Activated CD8-positive, alpha-beta memory T cell treated with anti-CD3 and anti-CD28 coated beads, Interleukin-2, amount 50 U/mL, for 48 hours (primary cell): ENCODE results near the gene RNMT.
"Not testable (repeated sequence)": the region's sequence is repeated elsewhere in the genome, so short reads cannot be mapped to it uniquely, and the experiment has no call there.

Experiments
- DNase-seq: peaks from one replicate; pipeline ENCODE4 v3.0.0-alpha.2; 2020

The RNMT gene

DNA sequence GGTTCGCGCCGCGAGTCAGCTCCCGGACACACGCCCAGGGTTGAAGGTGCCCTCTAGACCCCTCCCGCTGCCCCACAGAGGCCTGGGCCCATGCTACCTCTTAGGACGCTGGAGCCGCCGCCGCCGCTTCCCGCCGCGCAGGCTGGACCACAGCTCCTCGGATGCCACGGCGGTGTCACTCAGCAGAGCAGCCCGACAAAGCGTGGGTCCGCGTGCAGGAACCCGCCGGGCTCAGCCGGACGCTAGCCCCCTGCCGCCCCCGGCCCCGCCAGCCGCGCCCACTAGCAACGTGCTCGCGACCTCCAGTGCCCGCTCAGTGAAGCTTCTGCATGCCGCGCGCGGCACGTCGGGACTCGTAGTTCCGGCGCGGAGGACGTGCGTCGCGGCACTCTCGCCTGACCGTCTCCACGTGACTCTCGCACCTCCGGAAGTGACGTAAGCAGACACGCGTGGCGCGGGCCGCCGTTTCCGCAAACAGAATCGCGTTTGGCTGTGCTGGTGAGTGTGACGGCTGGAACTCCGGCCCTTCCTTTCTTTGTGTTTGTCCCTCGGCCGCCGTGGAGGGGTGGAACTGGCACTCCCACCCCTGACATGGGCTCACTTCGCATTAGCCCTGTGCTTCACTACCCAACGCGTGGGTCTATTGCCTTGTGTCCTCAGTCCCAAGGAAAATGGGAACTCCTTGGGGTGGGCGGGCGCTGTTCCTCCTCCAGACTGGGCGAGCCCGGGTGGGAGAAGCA lies at the start of gene RNMT, which contains the start of gene FAM210A:
Gene RNMT (plus strand): TSS at position 442 of the 740 bp plus-strand sequence. CDS start 4,845 bp downstream, outside the sequence.
Gene FAM210A (minus strand): TSS at position 327 of the 740 bp plus-strand sequence. CDS start 44,481 bp downstream, outside the sequence.
- peak; percentile 97 for DNase-seq

DNA sequence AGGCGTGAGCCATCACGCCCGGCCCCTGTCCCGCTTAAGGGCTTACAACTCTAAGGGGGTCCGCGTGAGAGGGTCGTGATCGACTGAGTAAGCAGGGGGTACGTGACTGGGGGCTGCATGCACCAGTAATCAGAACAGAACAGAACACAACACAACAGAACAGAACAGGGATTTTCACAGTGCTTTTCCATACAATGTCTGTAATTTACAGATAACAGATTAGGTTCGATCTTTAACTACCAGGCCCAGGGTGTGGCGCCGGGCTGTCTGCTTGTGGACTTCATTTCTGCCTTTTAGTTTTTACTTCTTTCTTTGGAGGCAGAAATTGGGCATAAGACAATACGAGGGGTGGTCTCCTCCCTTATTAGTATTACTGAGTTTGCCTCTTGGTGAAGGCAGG lies 49.1 kb upstream of the RNMT start:
- DNase-seq, result not testable (repeated sequence)

DNA sequence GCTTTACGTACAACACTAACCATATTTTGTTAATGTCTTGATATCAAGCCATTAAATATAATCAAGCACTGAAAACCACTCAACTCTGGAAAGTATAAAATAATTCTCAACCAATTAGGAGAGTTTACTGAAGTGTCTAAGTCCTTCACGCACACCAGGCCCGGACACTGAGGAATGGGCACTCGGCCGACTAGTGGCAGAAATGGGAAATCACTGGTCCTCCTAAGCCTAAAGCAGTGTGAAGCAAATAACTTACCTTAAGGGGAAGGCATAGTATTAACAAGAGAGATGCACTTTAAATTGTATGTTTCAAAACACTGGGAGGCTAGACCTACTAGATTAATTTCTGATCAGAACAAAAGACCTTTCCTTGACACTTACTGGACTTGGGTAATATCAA lies 45.9 kb upstream of the RNMT start:
- no peak for DNase-seq

DNA sequence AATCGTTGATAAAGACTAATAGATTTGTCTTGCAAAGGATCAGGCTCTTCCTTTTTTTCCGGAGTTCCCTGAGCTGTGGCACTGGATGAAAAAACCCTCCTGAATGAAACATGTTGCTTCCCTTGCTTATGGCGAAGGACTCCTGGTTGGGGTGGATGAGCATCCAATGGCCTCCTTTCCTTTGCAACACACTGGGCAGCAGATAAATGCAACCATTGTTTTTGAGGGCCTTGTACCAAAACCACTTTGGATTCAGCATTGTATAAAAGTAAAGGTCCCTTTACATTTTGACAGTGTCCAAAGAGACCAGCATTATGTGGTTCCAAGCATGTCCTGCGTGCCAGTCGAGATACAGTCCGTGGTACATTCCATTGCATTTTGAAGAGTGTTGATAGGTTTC lies 44.8 kb upstream of the RNMT start:
- no peak for DNase-seq

DNA sequence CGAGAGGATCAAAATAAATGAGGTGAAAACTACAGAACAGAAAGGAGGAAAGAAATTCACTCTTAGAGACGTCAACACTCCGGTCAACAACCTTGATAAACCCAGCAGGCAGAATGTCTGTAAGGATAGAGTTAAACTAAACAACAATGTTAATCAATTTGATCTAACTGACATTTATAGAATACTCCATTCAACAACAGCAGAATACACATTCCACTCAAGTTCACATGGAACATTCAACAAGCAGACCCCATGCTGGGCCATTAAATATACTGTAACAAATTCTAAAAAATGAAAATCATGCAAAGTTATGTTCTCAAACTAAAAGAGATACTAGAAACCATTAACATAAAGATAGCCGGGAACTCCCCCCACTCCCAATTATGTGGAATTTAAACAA lies 41.9 kb upstream of the RNMT start:
- no peak for DNase-seq

DNA sequence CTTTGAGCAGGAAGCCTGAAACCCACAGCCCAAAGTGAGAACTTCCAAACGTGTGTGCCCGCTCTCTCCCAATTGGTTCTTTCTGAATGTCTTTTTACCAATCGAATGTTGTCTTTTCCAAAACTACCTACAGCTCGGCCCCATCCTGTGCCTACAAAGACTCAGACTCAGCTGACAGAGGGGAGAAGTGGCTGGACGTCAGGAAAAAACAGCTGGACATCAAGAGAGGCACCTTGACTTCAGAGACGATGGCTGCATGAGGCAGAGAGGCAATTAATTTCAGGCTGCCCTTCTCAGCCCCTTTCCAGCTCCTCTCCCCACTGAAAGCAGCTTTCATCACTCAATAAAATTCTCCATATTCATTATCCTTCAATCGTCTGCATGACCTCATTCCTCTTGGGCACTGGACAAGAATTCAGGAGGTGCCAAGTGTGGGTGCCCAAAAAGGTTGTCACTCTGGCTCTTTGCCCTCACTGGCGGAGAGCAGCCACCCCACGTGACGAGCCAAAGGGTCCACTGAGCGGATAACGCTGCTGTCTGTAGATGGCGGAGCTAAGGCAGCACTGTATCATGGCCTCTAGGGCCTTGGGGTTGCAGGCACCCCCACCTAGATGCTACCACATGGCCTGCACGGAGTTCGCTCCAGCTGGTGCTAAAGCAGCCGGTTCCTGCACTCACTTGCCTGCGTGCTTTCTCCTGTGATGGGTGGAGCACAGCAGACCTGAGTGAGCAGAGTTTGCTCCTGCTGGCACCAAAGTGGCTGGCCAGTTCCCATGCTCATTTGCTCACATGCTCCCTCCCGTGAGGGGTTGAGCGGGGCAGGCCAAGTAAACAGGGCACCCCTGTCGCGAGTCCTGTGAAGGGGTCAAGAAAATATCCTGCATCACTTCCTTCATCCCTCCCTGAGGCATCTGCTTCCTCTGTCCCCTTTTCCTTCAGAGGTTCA lies 38.0 kb upstream of the RNMT start:
- no peak for DNase-seq

DNA sequence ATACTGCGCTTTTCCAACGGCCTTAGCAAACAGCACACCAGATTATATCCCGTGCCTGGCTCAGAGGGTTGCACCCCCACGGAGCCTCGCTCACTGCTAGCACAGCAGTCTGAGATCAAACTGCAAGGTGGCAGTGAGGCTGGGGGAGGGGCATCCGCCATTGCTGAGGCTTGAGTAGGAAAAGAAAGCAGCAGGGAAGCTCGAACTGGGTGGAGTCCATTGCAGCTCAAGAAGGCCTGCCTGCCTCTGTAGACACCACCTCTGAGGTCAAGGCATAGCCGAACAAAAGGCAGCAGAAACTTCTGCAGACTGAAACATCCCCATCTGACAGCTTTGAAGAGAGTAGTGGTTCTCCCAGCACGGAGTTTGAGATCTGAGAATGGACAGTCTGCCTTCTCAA lies 36.4 kb upstream of the RNMT start:
- DNase-seq, result not testable (repeated sequence)

DNA sequence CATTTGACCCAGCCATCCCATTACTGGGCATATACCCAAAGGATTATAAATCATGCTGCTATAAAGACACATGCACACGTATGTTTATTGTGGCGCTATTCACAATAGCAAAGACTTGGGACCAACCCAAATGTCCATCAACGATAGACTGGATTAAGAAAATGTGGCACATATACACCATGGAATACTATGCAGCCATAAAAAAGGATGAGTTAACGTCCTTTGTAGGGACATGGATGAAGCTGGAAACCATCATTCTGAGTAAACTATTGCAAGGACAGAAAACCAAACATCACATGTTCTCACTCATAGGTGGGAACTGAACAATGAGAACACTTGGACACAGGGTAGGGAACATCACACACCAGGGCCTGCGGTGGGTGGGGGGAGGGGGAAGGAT lies 31.1 kb upstream of the RNMT start:
- DNase-seq, result not testable (repeated sequence)

DNA sequence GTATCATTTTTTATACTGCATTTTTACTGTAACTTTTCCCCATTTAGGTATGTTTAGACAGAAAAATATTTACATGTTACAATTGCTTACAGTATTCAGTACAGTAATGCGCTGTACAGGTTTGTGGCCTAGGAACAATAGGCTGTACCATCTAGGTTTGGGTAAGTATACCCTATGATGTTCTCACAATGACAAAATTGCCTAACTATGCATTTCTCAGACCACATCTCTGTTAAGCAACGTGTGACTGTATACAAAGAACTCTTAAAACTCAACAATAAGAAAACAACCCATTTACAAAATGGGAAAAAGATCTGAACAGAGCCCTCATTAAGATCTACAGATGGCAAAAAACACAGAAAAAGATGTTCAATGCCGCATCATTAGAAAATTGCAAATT lies 29.5 kb upstream of the RNMT start:
- DNase-seq, result no peak

DNA sequence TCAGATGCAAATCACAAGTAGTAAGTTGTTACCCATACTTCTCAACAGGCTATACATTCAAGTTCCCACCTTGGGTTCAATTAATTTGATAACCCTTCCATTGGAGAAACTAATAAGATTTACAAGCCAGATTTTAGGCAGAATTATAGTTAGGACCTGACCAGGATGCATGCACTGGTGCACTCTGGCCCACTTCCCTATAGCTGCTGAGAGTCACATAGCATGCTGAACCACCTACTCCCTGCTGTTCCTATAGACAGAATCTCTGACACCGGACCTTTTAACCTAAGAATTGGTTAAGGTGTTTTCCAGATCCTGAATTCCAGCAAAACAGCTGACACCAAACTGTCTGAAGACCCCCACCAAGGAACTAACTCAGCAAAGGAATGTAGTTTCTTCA lies 26.3 kb upstream of the RNMT start:
- no peak for DNase-seq

DNA sequence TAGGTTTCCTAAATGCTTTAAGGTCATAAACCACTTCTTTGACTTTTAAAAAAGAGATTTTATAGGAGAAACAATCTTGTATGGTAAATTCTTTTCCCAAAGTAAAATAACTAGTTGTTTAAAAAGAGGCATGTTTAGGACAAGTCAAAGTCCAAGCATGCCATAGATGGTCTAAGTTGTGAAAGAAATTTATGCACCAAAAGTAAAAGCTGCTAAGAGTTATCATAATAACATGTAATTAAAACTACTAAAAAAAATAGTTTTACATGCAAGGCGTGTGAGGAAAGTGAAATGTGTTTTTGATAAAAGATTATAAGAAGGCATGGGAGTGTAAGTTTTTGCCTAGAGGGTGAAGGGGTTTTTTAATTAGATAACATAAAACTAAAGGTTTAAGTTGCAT lies 22.6 kb upstream of the RNMT start:
- DNase-seq, result no peak

DNA sequence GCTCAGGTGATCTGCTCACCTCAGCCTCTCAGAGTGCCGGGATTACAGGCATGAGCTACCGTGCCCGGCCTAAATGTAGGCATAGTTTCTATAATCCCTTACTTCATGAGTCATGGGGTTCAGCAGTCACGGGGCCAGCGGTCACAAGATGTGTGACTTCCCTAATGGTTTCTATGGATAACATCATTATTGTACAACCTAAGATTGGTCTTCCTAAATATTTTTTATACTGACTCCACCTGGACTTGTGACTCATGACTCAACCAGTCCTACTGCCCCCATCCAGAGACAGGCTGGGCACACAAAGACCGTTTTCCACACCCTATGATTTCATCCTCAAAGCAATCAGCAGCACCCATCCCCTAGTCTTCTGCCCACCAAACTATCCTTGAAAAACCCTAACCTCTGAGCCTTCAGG lies 16.1 kb upstream of the RNMT start:
- no peak for DNase-seq

DNA sequence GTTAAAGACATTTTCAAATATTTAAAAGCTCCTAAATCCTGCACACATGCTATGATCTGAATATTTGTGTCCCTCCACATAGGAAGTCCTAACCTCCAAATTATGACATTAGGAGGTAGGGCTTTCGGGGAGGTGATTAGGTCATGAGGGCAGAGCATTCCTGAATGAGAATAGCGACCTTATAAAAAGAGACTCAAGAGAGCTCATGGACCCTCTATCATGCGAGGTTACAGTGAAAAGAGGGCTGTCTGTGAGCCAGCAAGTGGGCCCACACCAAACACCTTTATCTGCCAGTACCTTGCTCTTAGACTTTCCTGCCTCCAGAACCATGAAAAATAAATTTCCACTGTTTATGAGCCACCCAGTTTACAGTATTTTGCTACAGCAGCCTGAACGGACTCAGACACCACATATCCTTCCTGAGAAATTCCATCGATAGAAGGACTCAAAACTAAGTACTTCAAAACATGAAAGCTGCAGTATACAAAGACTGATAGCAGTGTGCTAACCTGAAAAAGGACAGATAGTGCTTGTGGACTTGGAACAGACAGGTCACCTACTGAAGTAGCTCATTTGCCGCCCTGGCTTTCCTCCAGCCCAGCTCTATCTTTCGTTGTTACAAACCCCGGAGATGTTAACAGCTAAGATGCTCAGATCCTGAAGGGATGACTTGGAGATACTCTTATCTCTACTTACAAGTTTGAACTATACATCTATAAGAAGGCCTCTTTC lies 13.9 kb upstream of the RNMT start:
- no peak for DNase-seq

DNA sequence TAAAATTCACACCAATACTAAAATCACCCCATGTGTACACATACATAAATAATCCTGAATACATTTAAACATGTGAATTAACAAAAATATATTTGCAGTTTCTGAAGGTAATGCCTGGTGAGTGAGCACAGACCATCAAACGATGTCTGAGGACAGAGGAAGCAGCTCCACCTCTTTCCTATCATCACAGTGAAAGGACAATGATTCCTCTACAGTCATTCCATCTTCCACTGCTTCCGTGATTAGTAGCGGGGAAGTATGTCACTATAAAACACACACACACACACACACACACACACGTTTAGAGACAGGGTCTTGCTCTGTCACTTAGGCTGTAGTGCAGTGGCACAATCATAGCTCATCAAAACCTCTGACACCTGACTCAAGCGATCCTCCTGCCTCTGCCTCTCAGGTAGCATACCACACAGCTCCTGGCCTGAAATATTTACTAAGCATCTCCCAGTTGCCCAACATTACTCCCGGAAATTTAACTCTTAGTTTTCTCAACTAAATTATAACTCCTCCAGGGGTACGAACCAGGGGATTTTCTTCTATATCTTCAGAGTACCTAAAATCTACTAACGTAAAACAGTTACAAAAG lies 12.9 kb upstream of the RNMT start:
- DNase-seq, result no peak

DNA sequence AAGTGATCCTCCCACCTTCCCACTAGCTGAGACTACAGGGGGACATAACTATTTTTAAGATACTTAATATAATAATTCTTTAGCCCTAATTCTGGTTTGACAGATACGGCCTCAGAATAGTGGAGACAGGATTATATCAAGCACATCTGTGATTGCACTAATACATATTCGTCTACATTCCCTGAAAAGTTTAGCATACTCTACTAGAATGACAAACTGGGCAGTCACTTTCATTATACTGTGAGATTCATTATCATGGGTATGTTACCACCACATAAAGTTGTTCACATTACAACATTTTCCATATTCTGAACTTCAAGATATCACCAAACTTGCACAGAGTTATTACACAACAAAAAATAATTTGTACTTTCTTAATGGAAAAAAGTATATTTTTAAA lies 11.1 kb upstream of the RNMT start:
- DNase-seq, result no peak

DNA sequence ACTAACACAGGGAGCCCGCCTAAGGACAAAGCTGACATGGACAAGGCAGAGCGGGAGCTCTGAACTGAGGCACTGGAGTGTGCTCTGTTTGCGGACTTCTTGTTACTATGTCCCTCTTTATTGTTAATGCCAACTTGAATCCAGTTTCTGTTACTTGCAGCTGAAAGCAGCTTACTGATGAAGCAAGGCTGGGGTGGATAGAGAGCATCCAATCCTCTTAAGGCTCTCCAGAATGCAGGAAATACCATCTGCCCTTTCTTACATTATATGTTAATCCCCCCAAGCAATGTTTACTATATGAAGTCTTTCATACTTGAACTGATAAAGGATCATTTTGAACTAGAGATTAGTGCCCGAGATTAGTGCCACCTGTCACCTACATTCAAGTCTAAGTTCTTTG lies 9.6 kb upstream of the RNMT start:
- DNase-seq, result no peak

DNA sequence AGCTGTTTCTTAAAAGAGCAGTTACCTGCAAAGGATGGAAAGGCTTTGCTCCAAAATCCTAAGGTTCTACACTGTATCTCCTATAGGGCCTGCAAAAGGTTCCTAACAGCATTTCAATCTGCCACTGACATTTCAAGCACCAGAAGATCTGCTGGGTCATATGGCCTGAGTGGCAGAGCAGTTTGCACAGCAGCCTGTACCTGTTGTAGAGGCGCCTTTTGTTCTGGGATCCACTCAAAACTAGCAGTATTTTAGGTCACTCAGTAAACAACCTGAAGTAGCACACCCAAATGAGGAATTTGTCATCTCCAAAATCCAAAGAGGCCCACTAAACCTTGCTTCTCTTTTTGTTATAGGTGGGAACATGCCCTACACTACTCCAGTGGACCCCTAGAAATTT lies 6.3 kb upstream of the RNMT start:
- no peak for DNase-seq

DNA sequence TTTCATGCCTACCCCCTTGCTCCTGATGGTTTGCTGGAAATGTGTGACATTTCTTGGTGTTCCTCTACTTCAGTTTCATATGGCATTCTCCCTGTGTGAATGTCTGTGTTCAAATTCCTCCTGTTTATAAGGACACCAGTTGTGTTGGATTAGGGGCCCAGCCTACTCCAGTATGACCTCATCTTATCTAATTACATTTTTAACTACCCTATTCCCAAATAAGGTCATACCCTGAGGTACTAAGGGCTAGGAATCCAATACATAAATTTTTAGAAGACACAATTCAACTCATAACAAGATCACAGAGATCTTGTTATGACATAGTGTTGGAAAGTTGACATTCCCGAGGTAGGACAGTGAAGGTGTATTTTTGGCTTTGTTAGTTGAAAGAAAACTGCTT lies 5.6 kb upstream of the RNMT start:
- DNase-seq, result no peak

DNA sequence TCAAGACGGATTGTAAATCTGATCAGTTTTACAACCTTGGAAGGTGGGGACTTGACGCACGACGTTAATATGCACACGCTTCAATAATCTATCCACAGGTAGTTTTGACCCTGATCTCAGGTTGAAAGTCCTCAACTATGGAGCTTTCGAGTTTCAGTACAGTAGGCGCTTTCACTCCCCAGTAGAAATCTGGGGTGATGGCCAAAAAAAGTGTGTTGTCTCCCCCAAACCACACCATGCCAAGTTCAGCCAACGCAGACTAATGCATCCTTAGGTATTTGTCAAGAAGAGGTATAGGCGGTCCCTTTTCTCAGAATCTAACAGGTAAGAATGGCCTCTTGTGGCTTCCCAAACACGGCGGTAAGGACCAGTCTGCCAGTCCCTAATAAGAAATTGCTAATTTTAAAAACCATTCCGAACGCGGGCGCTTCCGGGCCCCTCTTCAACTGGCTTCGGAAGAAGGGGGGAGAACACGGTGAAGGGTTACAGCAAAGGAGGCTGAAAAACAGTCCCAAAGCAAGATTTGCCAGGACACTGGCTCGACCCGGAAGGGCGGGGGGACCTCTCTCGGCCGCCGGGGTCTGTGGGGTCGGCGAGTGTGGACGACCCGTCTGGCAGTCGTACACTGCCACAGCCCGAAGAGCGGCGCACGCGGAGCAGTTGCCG lies 774 bp upstream of the RNMT start:
- DNase-seq, result no peak

DNA sequence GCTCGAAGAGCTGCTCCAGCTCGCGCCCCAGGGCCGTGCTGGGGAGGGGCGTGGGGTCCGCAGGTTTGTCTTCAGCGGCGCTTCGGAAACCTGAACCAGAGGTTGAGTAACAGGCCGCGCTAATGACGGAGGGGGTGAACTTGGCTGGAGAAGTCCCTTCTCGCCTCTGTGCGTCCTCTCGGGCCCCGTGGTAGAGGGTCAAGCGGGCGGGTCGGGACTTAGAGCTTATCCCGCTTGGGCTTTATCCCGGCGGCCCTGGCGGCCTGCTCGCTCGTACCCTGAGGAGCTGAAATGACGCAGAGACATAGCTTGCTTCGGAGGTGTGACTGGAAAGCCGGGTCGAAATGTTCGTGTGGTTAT lies 479 bp downstream of the RNMT start:
- peak; percentile 74 for DNase-seq

DNA sequence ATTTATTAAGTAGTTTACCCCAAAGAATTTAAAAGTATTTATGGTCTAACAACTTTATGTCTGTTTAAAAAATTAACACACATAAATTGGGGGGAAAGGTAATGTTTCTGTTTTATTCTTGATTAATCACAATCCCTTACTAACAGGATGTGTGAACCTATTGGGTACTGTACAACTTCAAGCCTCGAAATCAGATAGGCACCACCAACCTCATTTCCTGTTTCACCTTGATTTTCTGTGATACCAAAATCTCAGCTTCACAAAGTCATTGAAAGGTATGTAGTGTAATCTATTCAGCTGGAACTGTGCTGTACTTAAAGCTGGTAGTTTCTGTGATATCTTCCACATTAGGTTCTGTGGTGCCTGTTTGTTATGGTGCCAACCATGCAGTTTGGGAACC lies 4.0 kb downstream of the RNMT start:
- DNase-seq, result no peak

DNA sequence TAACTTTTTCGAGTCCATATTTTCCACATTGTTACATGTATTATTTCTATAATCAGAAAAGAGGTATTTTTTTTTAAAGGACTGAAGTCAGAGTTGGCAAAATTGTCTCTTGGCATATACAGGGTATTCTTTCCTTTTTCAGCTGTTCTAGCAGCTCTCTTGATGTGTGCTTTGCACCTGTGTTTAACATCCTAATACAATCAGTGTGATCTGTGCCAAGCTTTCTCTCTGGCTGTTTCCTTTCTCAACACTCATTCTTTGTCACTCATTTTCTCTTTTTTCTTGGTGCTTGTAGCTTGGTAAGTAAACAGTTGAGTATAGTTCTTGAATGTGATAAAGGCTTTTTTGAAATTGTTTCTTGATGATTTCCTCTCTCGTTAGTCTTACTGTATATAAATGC lies 9.2 kb downstream of the RNMT start:
- DNase-seq, result no peak
